Common myeloid progenitor, CD34-positive (primary cell): ENCODE measurements around the gene DRAM1.
"Not testable (repeated sequence)": the region's sequence is repeated elsewhere in the genome, so short reads cannot be mapped to it uniquely, and the experiment has no call there.

ENCODE experiments used
- CTCF ChIA-PET: fragments of 350-600 bp; sonication (Branson Sonifier 250); formaldehyde crosslinking; loops from one replicate; lab custom pipeline; 2021; ENCODE audit warnings: antibody characterized with exemption; lab: Charles Lee
- POLR2A ChIA-PET: fragments of 350-600 bp; sonication (Branson Sonifier 250); formaldehyde crosslinking; loops from one replicate; lab custom pipeline; 2021; ENCODE audit warnings: antibody characterized with exemption; lab: Charles Lee
- DNase-seq, 3 donors: peaks; one replicate each; pipeline versions ENCODE4 v3.0.0 to v3.0.0-alpha.2; 2013
- H3K27ac ChIP-seq, 2 experiments: 1 replicate in 1 of 2; 2 replicates in 1 of 2; pipeline ENCODE4 v1.7.0; 2013; ENCODE audit warnings: inconsistent platforms in 2 of 2, low read length in 2 of 2, mild to moderate bottlenecking in 2 of 2, low read depth in 1 of 2, moderate library complexity in 1 of 2; ENCODE audit not compliant: severe bottlenecking in 2 of 2, insufficient read depth in 1 of 2, poor library complexity in 1 of 2
- H3K27me3 ChIP-seq, 5 experiments: replicated peaks in 2 of 5; 1 replicate in 3 of 5; 2 replicates in 2 of 5; pipeline versions ENCODE4 v1.6.1 to v1.7.0; 2013; ENCODE audit warnings: low read length in 4 of 5, mild to moderate bottlenecking in 2 of 5, moderate library complexity in 2 of 5, inconsistent platforms in 1 of 5; ENCODE audit not compliant: insufficient read depth in 5 of 5, control insufficient read depth in 4 of 5
- H3K36me3 ChIP-seq, 4 experiments: 1 replicate in 2 of 4; 2 replicates in 2 of 4; pipeline versions ENCODE4 v1.6.1 to v1.7.0; 2013; ENCODE audit warnings: low read length in 3 of 4, control low read depth in 1 of 4, mild to moderate bottlenecking in 1 of 4; ENCODE audit not compliant: control insufficient read depth in 4 of 4, insufficient read depth in 4 of 4
- H3K4me1 ChIP-seq, 4 experiments: 1 replicate in 3 of 4; 2 replicates in 1 of 4; pipeline versions ENCODE4 v1.6.1 to v1.7.1; 2013; ENCODE audit warnings: low read length in 3 of 4, mild to moderate bottlenecking in 3 of 4, control low read depth in 1 of 4, inconsistent platforms in 1 of 4, moderate library complexity in 1 of 4; ENCODE audit not compliant: control insufficient read depth in 4 of 4, insufficient read depth in 4 of 4; ENCODE audit errors: control extremely low read depth in 1 of 4
- H3K4me3 ChIP-seq, 7 experiments: 1 replicate in 4 of 7; 2 replicates in 3 of 7; pipeline versions ENCODE4 v1.5.1 to v1.7.0; 2013; ENCODE audit warnings: mild to moderate bottlenecking in 7 of 7, low read length in 6 of 7, moderate library complexity in 6 of 7, inconsistent platforms in 2 of 7, low read depth in 2 of 7, control low read depth in 1 of 7; ENCODE audit not compliant: insufficient read depth in 4 of 7, control insufficient read depth in 1 of 7; ENCODE audit errors: extremely low read depth in 1 of 7
- H3K9me3 ChIP-seq, 5 experiments: 1 replicate in 4 of 5; 2 replicates in 1 of 5; pipeline versions ENCODE4 v1.6.1 to v1.7.1; 2013; ENCODE audit warnings: low read length in 4 of 5, mild to moderate bottlenecking in 2 of 5, inconsistent platforms in 1 of 5, low read depth in 1 of 5, moderate library complexity in 1 of 5; ENCODE audit not compliant: control insufficient read depth in 4 of 5, insufficient read depth in 2 of 5; ENCODE audit errors: control extremely low read depth in 1 of 5
- WGBS: methylation state at CpG from one replicate; pipeline ENCODE4 v1.1.5; 2013; ENCODE audit not compliant: insufficient coverage; 5-methylcytosine and 5-hydroxymethylcytosine counted together

Gene DRAM1

DNA sequence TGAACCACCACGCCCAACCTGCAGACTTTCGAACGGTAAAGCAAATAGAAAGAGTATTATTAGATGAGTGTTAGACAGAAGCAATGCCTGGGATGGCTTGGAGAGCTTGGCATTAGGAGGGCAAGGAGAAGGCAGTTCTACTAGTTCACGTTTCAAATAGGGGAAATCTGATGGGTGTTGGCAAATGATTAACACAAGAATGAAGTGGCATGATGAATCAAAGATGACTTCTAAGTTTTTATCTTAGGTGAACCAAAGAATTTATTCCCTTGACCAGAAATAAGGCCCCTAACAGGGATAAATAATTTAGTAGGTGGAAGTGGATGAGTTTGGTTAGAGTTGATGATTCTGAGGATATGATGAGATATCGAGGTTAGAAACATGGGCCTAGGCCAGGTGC, 38.5 kb downstream of the DRAM1 start:
- H3K4me1 ChIP-seq, result peaks cover 0 to 6% (median 6%) of the 10 kb centered on the region in 4 experiments
- no peak overlapping the region for H3K4me3 ChIP-seq
- no peaks in the 10 kb centered on the region for H3K27me3 ChIP-seq
- H3K36me3 ChIP-seq, result peaks cover 0 to 10% (median 6%) of the 10 kb centered on the region in 4 experiments
- no peak for DNase-seq
- CTCF ChIA-PET, result interaction anchor here (1.5 kb wide), 1 partner anchor 76 kb away, joined by 4 read pairs; no protein-coding TSS in a partner anchor
- 94% methylated on average over 5 of the region's 5 CpGs for WGBS
- H3K9me3 ChIP-seq, result no peaks in the 10 kb centered on the region
- POLR2A ChIA-PET, result no interaction called here
- no peak overlapping the region for H3K27ac ChIP-seq

DNA sequence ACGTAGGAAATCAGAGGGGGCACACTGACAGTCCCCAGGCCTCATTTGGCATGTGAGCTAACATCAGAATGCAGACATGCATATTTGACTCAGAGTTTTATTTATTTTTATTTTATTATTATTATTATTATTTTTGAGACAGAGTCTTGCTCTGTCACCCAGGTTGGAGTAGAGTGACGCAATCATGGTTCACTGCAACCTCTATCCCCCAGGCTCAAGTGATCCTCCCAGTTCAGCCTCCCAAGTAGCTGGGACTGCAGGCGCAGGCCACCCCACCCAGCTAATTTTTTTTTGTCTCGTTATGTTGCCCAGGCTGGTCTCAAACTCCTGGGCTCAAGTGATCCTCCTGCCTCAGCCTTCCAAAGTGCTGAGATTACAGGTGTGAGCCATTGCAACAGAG, 41.4 kb downstream of the DRAM1 start:
- CTCF ChIA-PET, result interaction anchor here (0.6 to 2.5 kb wide), 9 partner anchors 17 to 850 kb away, joined by 3 to 9 read pairs (median 3); no protein-coding TSS in a partner anchor

DNA sequence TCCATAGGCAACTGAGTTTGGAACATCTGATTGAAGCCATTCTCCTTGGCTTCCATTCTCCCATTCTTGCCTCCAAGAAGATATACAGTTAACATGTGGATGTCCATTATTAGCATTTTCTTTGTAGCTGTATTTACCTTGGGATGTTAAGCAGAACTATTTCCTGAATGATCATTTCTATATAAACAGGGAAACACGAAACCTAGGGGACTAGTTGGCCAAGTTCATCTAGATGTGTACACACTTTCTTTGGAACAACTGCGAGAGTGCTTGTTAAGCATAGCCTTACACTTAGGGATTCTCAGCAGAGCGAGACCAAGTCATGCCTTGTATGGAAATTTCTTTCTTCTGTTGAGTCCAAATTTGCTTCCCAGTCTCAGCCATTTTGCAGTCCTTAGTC, 42.1 kb downstream of the DRAM1 start:
- peaks cover 0 to 6% (median 6%) of the 10 kb centered on the region in 4 experiments for H3K4me1 ChIP-seq
- H3K4me3 ChIP-seq, result no peak overlapping the region
- CTCF ChIA-PET, result interaction anchor here (0.6 to 2.5 kb wide), 5 partner anchors 16 to 149 kb away, joined by 3 to 9 read pairs (median 5); no protein-coding TSS in a partner anchor
- H3K27me3 ChIP-seq, result no peaks in the 10 kb centered on the region
- WGBS, result 93% methylated on average over 3 of the region's 3 CpGs
- peaks cover 0 to 28% (median 6%) of the 10 kb centered on the region in 4 experiments for H3K36me3 ChIP-seq
- no peaks in the 10 kb centered on the region for H3K9me3 ChIP-seq
- no peak for DNase-seq
- H3K27ac ChIP-seq, result no peak overlapping the region
- POLR2A ChIA-PET, result no interaction called here

More for the DNA sequence above, 41.4 kb downstream of the DRAM1 start:
- H3K9me3 ChIP-seq, H3K4me3 ChIP-seq, H3K27me3 ChIP-seq, POLR2A ChIA-PET, H3K27ac ChIP-seq, H3K4me1 ChIP-seq, DNase-seq: not testable (repeated sequence)
- H3K36me3 ChIP-seq, result peaks cover 0 to 31% (median 6%) of the 10 kb centered on the region in 4 experiments
- 88% methylated on average over 1 of the region's 4 CpGs for WGBS

DNA sequence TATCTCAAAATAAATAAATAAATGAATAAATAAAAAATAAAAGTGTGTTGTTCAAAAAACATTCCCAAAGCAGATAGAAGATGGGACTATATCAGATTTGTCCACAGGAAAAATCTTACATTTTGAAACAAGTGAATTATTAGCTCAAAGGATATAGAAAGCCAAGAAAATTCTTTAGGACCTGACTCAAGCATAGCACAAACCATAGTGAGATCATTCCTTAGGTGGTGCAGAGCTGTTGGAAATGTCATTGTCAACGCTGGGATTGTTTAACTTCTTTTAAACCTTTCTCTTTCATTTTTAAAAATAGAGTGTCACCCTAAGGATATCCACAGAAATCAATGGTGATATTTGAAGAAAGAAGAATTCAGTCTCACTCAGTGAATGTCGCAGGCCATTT, 43.5 kb downstream of the DRAM1 start:
- H3K4me1 ChIP-seq, result peaks cover 0 to 13% (median 8%) of the 10 kb centered on the region in 4 experiments
- ChIA-PET POLR2A (no interaction called here), CTCF (interaction anchor here (0.7 to 1.9 kb wide), 4 partner anchors 13 to 45 kb away, joined by 3 to 5 read pairs (median 4); no protein-coding TSS in a partner anchor)
- no peaks in the 10 kb centered on the region for H3K27me3 ChIP-seq
- peaks cover 0 to 2% (median 0%) of the 10 kb centered on the region in 5 experiments for H3K9me3 ChIP-seq
- H3K36me3 ChIP-seq, result peaks cover 0 to 28% (median 6%) of the 10 kb centered on the region in 4 experiments
- H3K27ac ChIP-seq, result no peak overlapping the region
- WGBS, result 91% methylated on average over 1 of the region's 2 CpGs
- H3K4me3 ChIP-seq, result no peak overlapping the region
- DNase-seq, result no peak

DNA sequence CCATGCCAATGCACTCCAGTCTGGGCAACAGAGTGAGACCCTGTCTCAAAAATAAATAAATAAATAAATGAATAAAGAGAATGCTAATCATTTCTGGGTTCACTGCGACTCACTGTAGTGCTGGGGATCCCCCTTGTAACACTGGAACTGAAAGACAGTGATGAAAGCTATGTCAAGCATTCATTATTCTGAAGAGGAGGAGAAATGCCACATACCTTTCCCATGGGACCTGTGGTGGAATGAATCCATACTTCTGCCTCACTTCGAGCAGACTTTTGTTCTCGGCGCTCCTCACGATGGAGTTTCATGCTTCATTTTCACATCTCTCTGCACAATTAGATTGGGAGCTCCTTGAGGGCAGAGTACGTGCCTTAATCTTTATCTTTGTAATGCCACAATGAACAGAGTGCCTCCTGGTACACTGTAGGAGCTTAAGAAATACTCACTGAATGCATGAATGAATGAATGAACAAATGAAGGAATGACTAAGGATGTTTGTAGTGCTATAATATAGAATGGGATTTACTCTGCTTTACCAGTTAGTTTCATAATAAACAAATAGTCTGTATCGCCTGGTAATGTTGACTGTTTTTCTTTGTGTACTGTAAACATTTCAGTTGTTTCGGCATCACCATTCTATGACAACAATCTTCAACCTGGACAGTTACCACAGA, 45.8 kb downstream of the DRAM1 start:
- Histone ChIP-seq H3K36me3 (peaks cover 0 to 28% (median 6%) of the 10 kb centered on the region in 4 experiments), H3K27me3 (no peaks in the 10 kb centered on the region), H3K27ac (no peak overlapping the region), H3K9me3 (peaks cover 0 to 2% (median 0%) of the 10 kb centered on the region in 5 experiments), H3K4me3 (no peak overlapping the region), H3K4me1 (peaks cover 0 to 10% (median 6%) of the 10 kb centered on the region in 4 experiments)
- ChIA-PET POLR2A (no interaction called here), CTCF (interaction anchor here (1.5 kb wide), 1 partner anchor 17 kb away, joined by 3 read pairs; no protein-coding TSS in a partner anchor)
- no peak for DNase-seq
- WGBS, result 100% methylated on average over 4 of the region's 8 CpGs

DNA sequence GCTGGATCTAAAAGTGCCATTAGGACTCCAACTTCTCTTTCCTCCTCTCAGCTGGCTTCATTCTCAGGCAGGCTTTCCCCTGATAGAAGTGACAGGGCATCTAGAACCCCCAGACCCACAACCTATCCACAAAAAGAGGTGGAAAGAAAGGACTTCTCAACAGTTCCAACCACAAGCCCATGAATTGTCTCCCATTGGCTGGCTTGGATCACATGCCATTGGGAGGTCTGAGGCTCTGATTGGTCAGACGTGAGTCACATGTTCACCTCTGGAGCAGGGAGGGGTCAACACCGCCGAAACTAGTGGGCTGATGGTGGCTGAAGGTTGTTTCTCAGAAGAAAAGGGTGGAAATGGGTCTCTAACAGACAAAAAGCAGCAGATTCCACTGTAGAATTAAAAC, 47.2 kb downstream of the DRAM1 start:
- no peak overlapping the region for H3K27ac ChIP-seq
- no peak overlapping the region for H3K4me3 ChIP-seq
- peaks cover 0 to 10% (median 6%) of the 10 kb centered on the region in 4 experiments for H3K4me1 ChIP-seq
- ChIA-PET POLR2A (no interaction called here), CTCF (no interaction called here)
- H3K27me3 ChIP-seq, result no peaks in the 10 kb centered on the region
- 100% methylated on average over 1 of the region's 3 CpGs for WGBS
- peak in 1 of 3 donors; percentile 24 for DNase-seq
- H3K36me3 ChIP-seq, result peaks cover 0 to 24% (median 2%) of the 10 kb centered on the region in 4 experiments
- H3K9me3 ChIP-seq, result peaks cover 0 to 4% (median 0%) of the 10 kb centered on the region in 5 experiments

DNA sequence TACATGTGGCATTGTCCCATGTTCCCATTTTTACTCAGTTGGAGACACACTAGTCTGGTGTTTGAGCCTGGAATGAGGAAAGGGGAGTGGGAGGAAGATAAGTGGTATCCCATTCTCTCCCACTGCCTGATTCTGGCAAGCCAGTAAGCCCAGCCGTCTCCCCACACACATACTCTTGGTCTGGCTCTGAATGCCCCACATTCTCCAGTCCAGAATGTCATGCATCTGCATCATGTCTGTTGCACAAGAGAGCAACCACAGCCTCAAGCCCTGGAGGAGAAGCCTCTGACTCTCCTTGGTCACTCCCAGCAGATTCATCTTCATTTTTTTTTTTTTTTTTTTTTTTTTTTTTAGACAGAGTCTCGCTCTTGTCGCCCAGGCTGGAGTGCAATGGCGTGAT, 48.0 kb downstream of the DRAM1 start:
- POLR2A ChIA-PET, result no interaction called here
- CTCF ChIA-PET, result no interaction called here
- WGBS, result 100% methylated on average over 1 of the region's 4 CpGs
- DNase-seq, result peak in 2 of 3 donors; percentile 54 to 59
- Histone ChIP-seq H3K27me3 (no peaks in the 10 kb centered on the region), H3K9me3 (peaks cover 0 to 6% (median 0%) of the 10 kb centered on the region in 5 experiments), H3K4me1 (peaks cover 0 to 10% (median 6%) of the 10 kb centered on the region in 4 experiments), H3K36me3 (peaks cover 0 to 22% (median 2%) of the 10 kb centered on the region in 4 experiments), H3K27ac (no peak overlapping the region), H3K4me3 (no peak overlapping the region)
